Peyer's patch (tissue), 4 donors: ENCODE results near the gene HES7. TPM values are rescaled to one million over a fixed set of nuclear protein-coding genes. Genes with fewer than 3 reads are reported as not detected.
"Not testable (repeated sequence)": the region's sequence is repeated elsewhere in the genome, so short reads cannot be mapped to it uniquely, and the experiment has no call there.

Source experiments
- DNase-seq, 3 donors: peaks; one replicate each; pipeline ENCODE4 v3.0.0-alpha.2; 2017 to 2019
- H3K27ac ChIP-seq, 4 donors: fragments of 200-600 bp; sonication (generic); one replicate each; pipeline ENCODE4 v1.5.1; 2016 to 2019
- H3K27me3 ChIP-seq, 2 donors: fragments of 200-600 bp; sonication (generic); one replicate each; pipeline ENCODE4 v1.5.1; 2019
- H3K36me3 ChIP-seq, 3 donors: fragments of 200-600 bp; sonication (generic); one replicate each; pipeline ENCODE4 v1.5.1; 2016 to 2019
- H3K4me1 ChIP-seq, 4 donors: fragments of 200-600 bp; sonication (generic); one replicate each; pipeline ENCODE4 v1.5.1; 2016 to 2019
- H3K4me3 ChIP-seq, 4 donors: fragments of 200-600 bp; sonication (generic); 1 replicate in 3 of 4; 2 replicates in 1 of 4; pipeline ENCODE4 v1.5.1; 2016 to 2019; ENCODE audit warnings: mild to moderate bottlenecking in 1 of 4
- H3K9me3 ChIP-seq, 4 donors: fragments of 200-600 bp; sonication (generic); one replicate each; pipeline ENCODE4 v1.5.1; 2016 to 2019; ENCODE audit warnings: mild to moderate bottlenecking in 1 of 4
- CTCF ChIP-seq, 6 experiments: fragments of 450-650 bp in 4 of 6; fragments of 200-600 bp in 2 of 6; sonication (generic) in 1 of 6; IDR thresholded peaks; one replicate each; pipeline ENCODE4 v1.5.1; 2017 to 2019; ENCODE audit warnings: antibody characterized with exemption in 6 of 6, mild to moderate bottlenecking in 3 of 6, moderate library complexity in 1 of 6
- POLR2A ChIP-seq, 2 donors: fragments of 450-650 bp; IDR thresholded peaks; one replicate each; pipeline ENCODE4 v1.5.1; 2017; ENCODE audit warnings: antibody characterized with exemption in 2 of 2, mild to moderate bottlenecking in 2 of 2, moderate library complexity in 2 of 2
- total RNA-seq, 4 donors: library from RNA; depleted of rRNA; stranded (reverse); fragments of >200 nt; gene quantifications; one replicate each; pipeline ENCODE4 v1.1.0, GENCODE V29; 2016

Gene HES7
- total RNA-seq, 4 donors from 2014 or later = not detected

- Histone ChIP-seq H3K9me3 (no peaks in the 10 kb centered on the region), H3K36me3 (no peaks in the 10 kb centered on the region), H3K27me3 (peaks cover 0 to 15% of the 10 kb centered on the region in 2 donors), H3K4me3 (peak overlapping the region in 3 of 4 donors; percentile 41 to 45 (median 45)), H3K27ac (no peak overlapping the region), H3K4me1 (peaks cover 0 to 9% (median 4%) of the 10 kb centered on the region in 4 donors)
- TF ChIP-seq CTCF (IDR thresholded peaks at IDR 0.05) = no peak
- no peak for TF ChIP-seq POLR2A (IDR thresholded peaks at IDR 0.05)
- no peak for DNase-seq
Observed at GRCh38 chr17:8110456-8110804, 13.5 kb downstream of the HES7 start.

- DNase-seq = peak; percentile 84 to 89 (median 85)
Observed at GRCh38 chr17:8109661-8110455, 14.0 kb downstream of the HES7 start.

GRCh38 chr17:8108972-8109660 lies 14.8 kb downstream of the HES7 start:
- Histone ChIP-seq H3K36me3 (no peaks in the 10 kb centered on the region), H3K4me3 (no peak overlapping the region), H3K4me1 (peaks cover 0 to 9% (median 4%) of the 10 kb centered on the region in 4 donors), H3K27me3 (peaks cover 0 to 15% of the 10 kb centered on the region in 2 donors), H3K9me3 (no peaks in the 10 kb centered on the region), H3K27ac (no peak overlapping the region)
- TF ChIP-seq CTCF (IDR thresholded peaks at IDR 0.05) (no peak), POLR2A (IDR thresholded peaks at IDR 0.05) (no peak)
- no peak for DNase-seq

More at GRCh38 chr17:8109661-8110455, 14.0 kb downstream of the HES7 start:
- Histone ChIP-seq H3K27me3 (peaks cover 0 to 15% of the 10 kb centered on the region in 2 donors), H3K9me3 (no peaks in the 10 kb centered on the region), H3K36me3 (no peaks in the 10 kb centered on the region), H3K4me3 (peak overlapping the region; percentile 31 to 45 (median 43)), H3K4me1 (peaks cover 0 to 9% (median 4%) of the 10 kb centered on the region in 4 donors), H3K27ac (peak overlapping the region in 1 of 4 donors; percentile 21)
- TF ChIP-seq POLR2A (IDR thresholded peaks at IDR 0.05) (no peak), CTCF (IDR thresholded peaks at IDR 0.05) (peak; percentile 77 to 94 (median 84))

- not testable (repeated sequence) for H3K9me3 ChIP-seq, DNase-seq, H3K4me3 ChIP-seq, H3K27ac ChIP-seq, H3K36me3 ChIP-seq, H3K4me1 ChIP-seq
- peaks cover 0 to 11% of the 10 kb centered on the region in 2 donors for H3K27me3 ChIP-seq
Observed at GRCh38 chr17:8106980-8107379, 16.9 kb downstream of the HES7 start.

- peaks cover 0 to 9% (median 4%) of the 10 kb centered on the region in 4 donors for H3K4me1 ChIP-seq
- TF ChIP-seq CTCF (IDR thresholded peaks at IDR 0.05) (no peak), POLR2A (IDR thresholded peaks at IDR 0.05) (no peak)
- no peak for DNase-seq
Observed at GRCh38 chr17:8105957-8106398, 17.9 kb downstream of the HES7 start.

GRCh38 chr17:8104911-8105310 lies 19.0 kb downstream of the HES7 start:
- TF ChIP-seq CTCF (IDR thresholded peaks at IDR 0.05) (no peak), POLR2A (IDR thresholded peaks at IDR 0.05) (no peak)
- Histone ChIP-seq H3K27me3 (peaks cover 0 to 4% of the 10 kb centered on the region in 2 donors), H3K4me3 (no peak overlapping the region), H3K36me3 (no peaks in the 10 kb centered on the region), H3K4me1 (peaks cover 0 to 4% (median 2%) of the 10 kb centered on the region in 4 donors), H3K9me3 (no peaks in the 10 kb centered on the region), H3K27ac (no peak overlapping the region)
- DNase-seq = no peak

More at GRCh38 chr17:8105957-8106398, 17.9 kb downstream of the HES7 start:
- Histone ChIP-seq H3K27ac (no peak overlapping the region), H3K27me3 (peaks cover 0 to 9% of the 10 kb centered on the region in 2 donors), H3K4me3 (no peak overlapping the region), H3K9me3 (no peaks in the 10 kb centered on the region), H3K36me3 (no peaks in the 10 kb centered on the region)
